WI38 (cell line): ENCODE data around the gene POU2F2.

ENCODE experiments used
- H3K4me3 ChIP-seq: 2 replicates; pipeline ENCODE4 v1.5.1; 2011; ENCODE audit warnings: low read depth, mild to moderate bottlenecking, control low read depth, low read length
- CTCF ChIP-seq: IDR thresholded peaks from 2 replicates; pipeline ENCODE4 v1.5.1; 2012; ENCODE audit warnings: low read depth, mild to moderate bottlenecking, control low read depth, low read length

POU2F2 gene

DNA sequence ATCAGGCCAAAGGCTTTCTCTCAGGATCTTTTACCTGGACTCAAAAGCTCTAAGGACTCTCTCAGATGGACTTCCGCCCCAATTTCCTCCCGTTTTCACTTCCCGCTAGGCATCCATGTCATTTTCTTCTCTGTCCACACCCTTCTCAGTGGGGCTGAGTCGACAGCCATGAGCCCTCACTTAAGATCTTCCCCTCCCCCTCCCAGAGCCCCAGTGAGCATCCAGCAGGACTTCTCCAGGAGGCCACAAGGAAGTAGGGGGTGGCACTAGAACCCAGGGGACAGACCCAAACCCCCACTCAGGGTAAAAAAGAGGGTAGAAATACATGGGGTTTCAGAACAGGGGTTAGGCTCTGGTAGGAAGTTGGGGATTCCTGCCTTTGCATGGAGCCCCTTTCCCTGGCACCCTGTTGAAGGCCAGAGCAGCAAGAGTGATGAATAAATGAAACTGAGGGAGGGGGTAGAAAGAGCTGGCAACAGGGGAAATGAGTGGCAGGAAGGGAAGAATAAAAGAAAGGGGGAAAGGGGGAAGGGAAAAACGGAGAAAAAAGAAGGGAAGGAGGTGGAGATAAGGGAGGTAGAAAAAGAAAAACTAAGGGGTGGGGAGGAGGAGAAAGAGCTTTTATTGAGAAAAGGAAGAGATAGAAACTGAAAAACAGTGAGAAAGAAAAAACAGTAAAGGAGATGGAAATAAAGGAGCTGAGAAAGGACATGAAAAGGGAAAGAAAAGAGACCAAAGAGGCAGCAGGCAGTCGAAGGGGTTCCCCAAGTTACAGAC lies 42.9 kb upstream of the POU2F2 start:
- no peak for TF ChIP-seq CTCF
- H3K4me3 ChIP-seq: no peak overlapping the region

DNA sequence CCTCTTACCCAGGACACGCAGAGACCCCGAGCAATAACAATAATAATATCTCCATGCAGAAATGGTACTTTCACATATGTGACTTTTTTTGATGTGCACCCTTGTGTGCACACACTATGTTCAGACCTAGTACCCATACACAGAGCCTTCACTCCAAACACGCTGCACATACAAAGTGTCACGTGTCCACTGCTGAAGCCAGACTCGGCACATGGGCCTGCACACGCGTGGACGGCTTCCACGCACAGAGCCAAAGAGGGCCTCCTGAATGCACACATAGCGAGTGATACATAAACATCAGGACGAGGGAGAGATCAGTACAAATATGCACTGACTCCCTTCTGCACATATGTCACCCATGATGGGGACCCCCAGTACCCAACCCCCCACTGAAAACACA lies 41.9 kb upstream of the POU2F2 start:
- TF ChIP-seq CTCF: no peak

DNA sequence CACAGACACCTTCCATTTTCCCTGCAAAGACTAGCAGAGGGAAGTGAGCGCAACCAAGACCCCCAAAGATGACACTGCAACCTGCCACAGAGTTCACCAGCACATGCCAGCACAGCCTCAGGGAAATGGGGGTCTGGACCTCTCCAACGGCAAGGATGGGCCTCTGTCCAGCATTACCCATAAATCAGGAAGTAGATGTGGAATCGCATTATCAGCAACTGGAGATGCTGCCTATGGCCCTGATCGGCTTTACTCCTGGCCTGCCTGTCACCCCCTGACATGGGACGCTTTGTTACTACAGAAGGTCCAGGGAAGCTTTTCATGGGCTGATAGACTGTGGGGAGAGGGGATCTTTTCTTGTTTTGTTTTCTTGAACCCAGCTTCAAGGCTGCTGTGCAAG lies 41.4 kb upstream of the POU2F2 start:
- no peak overlapping the region for H3K4me3 ChIP-seq
- TF ChIP-seq CTCF: no peak

More for the DNA sequence above, 41.9 kb upstream of the POU2F2 start:
- no peak overlapping the region for H3K4me3 ChIP-seq

- no peak for TF ChIP-seq CTCF
- H3K4me3 ChIP-seq: no peak overlapping the region
Measured at GRCh38 chr19:42172261-42172660, 40.0 kb upstream of the POU2F2 start.

DNA sequence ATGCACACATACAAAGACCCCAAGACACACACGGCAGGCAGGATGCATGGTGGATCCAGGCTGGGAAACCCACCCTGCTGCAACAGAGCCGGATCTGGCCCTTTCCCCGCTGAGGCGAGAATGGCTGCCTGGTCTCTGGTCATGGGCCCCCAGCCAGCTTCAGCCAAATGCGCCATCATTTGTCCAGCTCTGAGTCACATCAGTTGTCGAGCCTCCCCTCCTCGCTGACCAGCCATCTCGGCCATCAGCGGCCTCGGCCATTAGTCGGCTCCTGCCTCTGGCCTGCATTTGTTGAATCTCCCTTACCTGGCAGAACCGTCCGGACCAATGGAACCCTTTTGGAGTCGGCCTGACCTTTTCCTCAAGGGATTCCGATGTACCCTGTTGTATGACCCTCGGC lies 38.5 kb upstream of the POU2F2 start:
- no peak overlapping the region for H3K4me3 ChIP-seq
- no peak for TF ChIP-seq CTCF

- no peak overlapping the region for H3K4me3 ChIP-seq
- no peak for TF ChIP-seq CTCF
Measured at GRCh38 chr19:42169486-42170413, 37.5 kb upstream of the POU2F2 start.

- no peak for TF ChIP-seq CTCF
- H3K4me3 ChIP-seq: no peak overlapping the region
Measured at GRCh38 chr19:42168206-42168605, 36.0 kb upstream of the POU2F2 start.
